SIG-M5 treated with dmso at 0.1 percent for 504 hours (cell line): ENCODE results near the gene PRSS16.
"Not testable (repeated sequence)": the region's sequence is repeated elsewhere in the genome, so short reads cannot be mapped to it uniquely, and the experiment has no call there.

Experiments used
- DNase-seq: peaks from one replicate; lab custom pipeline; 2025; ENCODE audit not compliant: unreplicated experiment; lab: John Stamatoyannopoulos, UW

The PRSS16 gene, protein sequence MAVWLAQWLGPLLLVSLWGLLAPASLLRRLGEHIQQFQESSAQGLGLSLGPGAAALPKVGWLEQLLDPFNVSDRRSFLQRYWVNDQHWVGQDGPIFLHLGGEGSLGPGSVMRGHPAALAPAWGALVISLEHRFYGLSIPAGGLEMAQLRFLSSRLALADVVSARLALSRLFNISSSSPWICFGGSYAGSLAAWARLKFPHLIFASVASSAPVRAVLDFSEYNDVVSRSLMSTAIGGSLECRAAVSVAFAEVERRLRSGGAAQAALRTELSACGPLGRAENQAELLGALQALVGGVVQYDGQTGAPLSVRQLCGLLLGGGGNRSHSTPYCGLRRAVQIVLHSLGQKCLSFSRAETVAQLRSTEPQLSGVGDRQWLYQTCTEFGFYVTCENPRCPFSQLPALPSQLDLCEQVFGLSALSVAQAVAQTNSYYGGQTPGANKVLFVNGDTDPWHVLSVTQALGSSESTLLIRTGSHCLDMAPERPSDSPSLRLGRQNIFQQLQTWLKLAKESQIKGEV

DNA sequence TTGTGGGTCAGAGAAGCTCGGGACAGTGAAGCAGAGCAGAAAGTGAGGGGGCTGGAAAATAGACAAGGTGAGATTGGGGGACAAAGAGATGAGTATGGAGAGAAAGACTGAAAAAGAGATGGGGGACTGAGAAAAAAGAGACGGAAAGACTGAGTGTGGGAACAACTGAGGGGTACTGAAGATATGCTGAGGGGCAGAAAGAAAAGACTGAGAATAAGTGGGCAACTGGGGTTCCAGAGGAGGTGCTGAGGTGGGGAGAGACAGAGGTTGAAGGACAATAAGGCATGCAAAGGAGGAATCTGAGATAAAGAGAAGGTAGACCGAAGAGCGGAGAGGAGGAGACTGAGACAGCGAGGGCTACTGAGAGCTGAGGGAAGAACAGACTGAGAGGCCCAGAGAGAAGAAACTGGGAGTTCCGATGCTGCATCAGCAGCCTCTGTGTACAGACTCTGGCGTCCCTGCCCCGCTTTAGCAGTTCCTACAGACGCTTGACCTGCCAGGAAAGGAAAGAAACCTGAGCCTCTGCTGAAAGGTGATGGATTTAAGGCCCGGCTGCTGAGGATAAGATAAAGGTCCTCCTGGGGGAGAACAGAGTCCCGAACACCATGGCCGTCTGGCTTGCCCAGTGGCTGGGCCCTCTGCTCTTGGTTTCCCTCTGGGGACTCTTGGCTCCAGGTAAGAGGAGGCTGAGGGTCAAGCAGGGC lies at the start of gene PRSS16:
PRSS16 (plus strand) TSS at position 569 of the 704 bp plus-strand sequence; CDS start at position 606, 37 bp downstream.
- DNase-seq = no peak

DNA sequence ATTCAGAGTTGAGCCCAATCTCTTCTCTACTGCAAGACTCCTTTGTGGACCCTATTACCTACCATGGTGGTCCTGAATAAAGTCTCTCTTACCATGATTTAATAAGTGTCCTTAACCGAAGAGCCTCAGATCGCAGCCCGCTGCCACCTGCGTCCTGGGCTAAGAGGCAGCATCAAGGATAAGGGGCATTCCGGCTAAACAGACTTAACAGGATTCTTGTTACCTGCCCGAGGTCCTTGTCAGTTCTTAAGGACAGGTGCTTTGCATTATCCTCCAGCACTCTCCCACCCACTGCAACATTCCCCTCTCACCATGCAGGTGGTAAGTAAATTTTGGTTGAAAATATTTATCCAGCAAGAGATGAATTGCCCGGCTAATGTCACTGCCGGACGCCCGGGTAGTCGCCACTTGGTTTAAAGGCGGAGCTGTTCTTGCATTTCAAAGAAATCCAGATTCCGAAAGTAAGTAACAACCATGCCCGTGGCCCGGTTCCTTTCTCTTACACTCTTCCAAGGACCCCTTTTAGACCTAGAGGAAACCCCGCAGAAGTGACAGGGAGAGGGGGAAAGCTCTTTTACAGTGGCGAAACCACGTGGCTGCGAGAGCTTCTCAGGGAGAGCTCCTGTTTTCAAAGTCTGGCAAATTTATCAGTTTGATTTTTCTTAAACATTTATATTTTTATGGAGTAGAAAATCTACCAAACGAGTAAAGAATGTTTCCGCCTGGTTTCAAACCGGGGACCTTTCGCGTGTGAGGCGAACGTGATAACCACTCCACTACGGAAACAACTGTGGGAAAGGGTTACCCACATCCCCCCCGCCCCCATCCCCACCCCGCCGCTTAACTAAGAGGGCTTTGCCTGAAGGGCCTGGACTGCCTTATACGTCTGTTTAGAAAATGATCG lies 41.9 kb upstream of the PRSS16 start:
- no peak for DNase-seq

DNA sequence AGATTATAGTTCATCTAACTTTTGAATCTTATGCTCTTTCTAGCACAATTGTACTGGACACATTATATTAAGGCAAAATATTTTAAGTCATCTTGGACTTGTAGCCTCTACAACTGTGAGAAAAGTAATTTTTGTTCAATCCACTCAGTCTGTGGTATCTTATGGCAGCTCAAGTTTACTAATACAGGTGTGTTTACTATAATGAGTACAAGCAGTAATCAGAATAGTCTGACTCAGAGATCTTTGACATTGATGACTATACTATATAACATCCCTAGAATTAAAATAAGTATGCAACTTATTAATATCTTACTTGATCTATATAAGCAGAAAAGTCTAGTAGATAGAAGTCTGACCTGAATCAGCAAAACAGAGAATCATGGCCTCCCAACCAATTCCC lies 40.7 kb upstream of the PRSS16 start:
- no peak for DNase-seq

DNA sequence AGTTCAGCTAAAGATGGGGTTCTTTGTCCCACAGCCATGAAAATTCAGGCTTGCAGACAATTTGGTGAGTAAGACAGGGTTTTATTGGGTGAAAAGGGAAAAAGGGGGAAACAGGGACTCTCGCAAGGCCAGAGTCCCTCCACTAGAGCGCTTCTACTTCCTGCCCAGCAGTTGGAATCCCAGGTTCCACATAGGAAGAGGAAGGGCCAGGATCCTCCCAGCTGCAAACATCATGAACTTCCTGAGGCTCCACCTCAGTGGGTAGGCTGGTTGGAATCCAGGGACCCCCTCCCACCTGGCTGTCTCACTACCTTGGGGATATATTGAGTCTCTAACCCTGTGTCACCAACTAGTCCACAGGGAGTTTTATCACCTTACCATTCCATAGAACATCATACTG lies 39.5 kb upstream of the PRSS16 start:
- no peak for DNase-seq

DNA sequence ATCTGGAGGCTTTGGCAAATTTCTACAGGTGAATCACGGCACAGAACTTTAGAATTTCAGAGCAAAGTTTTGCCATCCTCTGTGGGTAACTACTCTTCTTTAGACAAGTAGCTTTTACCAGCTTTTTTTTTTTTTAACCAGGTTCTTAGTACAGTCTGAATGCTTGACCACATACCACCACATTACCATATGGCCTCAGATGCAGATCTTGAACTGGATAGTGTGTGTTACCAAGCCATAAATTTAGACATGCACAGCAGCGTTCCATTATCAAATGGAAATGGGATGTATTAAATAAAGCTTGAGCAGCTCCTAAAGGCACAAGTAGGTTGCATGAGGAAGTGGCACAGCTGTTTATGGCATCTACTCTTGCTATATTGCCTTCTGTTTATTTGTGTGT lies 38.3 kb upstream of the PRSS16 start:
- DNase-seq = no peak

DNA sequence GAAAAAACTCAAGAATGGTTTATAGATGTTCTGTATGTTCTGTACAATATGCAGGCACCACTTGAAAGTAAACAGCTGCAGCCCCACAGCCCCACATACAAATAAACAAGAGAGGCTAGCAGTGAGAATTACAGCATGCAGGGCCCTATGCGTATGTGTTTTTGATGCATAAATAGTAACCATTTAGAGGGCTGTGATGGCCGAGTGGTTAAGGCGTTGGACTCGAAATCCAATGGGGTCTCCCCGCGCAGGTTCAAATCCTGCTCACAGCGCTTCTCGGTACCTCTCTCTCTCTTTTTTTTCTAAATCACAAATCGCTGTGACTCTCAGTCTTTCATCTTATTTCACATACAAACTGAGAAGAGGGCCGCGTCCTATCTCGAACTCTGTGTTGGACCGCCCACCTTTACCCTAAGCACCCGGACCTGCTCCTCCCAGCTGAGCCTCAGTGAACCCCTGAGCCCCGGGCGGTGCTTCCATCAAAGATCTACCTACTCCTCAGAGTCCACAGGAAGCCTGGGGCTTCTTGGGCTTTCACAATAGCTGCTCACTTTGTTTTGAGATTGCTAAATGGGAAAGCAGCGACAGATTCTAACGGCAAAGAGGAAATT lies 37.7 kb upstream of the PRSS16 start:
- DNase-seq = no peak

DNA sequence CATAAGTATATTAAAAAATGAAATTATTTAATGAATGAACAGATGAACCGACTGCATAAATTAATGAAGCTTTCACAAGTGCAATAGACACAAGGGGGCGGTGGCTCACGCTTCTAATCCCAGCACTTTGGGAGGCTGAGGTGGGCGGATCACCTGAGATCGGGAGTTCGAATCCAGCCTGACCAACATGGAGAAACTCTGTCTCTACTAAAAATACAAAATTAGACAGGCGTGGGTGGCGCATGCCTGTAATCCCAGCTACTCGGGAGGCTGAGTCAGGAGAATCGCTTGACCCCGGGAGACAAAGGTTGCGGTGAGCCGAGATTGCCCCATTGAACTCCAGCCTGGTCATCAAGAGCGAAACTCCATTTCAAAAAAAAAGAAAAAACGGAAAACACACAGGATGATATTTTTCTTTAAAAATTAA lies 34.4 kb upstream of the PRSS16 start:
- DNase-seq = not testable (repeated sequence)

DNA sequence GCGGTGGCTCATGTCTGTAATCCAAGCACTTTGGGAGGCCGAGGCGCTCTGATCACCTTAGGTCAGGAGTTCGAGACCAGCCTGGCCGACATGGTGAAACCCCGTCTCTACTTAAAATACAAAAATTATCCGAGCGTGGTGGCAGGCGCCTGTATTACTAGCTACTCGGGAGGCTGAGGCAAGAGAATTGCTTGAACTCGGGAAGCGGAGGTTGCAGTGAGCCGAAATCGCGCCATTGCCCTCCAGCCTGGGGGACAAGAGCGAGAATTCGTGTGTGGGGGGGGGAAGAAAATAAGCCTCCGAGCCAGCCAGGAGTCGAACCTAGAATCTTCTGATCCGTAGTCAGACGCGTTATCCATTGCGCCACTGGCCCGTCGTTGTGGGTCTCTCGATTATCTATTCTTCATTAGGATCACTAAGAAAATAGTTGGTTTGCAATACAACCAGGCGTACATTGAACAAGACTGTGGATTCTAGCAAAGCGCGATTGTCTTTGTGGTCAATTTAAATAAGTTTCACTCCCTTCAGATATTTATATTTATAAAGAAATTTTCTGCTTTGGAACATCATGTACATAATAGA lies 33.9 kb upstream of the PRSS16 start:
- DNase-seq = no peak

DNA sequence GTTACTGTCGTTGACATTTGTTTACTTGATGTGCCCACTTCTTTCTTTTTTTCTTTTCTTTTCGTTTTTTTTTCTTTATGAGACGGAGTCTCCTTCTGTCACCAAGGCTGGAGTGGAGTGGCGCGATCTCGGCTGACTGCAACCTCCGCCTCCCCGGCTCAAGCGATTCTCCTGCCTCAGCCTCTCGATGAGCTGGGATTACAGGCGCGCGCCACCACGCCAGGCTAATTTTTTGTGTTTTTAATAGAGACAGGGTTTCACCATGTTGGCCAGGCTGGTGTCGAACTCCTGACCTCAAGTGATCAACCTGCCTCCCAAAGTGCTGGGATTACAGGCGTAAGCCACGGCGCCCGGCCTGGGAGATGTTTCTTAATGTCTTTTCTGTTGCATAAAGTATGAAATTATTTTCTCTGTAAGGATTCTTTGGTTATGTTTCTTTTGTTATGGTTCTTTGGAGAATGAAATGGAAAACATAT lies 33.3 kb upstream of the PRSS16 start:
- no peak for DNase-seq

DNA sequence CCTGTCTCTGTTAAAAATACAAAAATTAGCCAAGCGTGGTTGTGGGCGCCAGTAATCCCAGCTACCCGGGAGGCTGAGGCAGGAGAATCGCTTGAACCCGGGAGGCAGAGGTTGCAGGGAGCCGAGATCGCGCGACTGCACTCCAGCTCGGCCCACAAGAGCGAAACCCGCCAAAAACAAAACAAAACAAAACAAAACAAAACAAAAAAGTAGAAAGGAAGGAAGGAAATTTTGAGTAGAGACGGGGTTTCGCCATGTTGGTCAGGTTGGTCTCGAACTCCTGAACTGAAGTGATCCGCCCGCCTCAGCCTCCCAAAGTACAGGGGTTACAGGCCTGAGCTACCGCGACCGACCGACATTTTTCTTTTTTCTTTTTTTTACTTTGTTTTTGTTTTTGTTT lies 30.6 kb upstream of the PRSS16 start:
- DNase-seq = no peak

DNA sequence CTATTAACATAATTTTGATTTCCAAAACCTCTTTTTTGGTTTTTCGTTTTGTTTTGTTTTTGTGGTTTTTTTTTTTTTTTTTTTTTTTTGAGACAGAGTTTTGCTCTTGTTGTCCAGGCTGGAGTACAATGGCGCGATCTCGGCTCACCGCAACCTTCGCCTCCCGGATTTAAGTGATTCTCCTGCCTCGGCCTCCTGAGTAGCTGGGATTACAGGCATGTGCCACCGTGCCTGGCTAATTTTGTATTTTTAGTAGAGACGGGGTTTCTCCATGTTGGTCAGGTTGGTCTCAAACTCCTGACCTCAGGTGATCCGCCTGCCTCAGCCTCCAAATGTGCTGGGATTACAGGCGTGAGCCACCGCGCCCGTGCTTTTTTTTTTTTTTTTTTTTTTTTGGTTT lies 24.5 kb upstream of the PRSS16 start:
- not testable (repeated sequence) for DNase-seq

DNA sequence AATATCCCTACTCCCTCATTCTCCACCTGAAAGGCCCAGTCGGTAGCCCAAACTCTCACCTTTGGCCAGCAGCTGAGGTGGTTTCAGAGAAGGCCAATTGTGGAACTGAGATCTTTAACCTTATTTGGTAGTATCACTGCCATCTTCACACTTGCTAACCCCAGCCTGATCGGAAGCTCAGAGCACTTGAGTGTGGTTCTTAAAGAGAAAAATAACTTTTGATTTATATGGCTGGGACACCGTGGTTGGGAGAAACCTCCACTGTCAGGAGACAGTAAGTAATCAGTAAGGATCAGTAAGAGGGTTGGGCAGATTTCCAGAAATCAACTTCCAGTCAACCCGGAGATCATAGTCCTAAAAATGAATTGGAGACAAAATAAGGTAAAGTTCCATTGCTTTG lies 22.8 kb upstream of the PRSS16 start:
- no peak for DNase-seq

DNA sequence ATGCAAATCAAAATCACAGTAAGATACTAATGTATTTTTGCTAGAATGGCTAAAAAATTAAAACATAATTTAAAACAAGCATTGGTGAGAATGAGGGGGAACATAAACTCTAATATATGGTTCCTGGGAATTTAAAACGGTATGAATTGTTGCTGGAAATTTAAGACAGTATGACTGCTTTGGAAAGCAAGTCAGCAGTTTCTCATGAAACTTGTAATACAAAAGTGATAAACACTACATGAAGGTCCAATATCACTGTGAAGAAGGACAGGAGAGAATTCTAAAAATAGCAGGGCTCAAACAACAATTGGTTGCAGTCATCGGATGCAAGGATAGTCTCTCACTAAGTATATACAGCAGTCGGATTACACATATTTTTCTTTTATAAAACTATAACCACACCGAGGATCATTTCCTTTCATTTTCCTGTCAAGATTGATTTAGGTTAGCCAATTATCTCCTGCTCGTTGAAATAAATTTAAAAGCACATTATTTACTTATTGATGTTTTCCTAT lies 18.5 kb upstream of the PRSS16 start:
- DNase-seq = no peak

DNA sequence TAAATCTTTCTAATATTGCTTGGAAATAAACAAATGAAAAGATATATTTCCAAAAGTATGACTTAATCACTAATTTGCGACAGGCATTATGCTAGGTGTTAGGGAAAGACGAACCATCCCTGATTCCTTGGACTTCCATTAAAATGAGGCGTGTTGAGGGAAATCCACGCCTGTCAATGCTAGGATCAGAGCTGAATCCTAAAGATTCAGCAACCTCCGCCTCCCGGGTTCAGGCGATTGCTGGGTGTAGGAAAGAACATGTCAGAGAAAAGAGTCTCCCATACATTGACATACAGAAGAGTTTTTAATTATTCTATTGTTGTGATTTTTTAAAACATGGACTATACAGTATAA lies 16.8 kb upstream of the PRSS16 start:
- no peak for DNase-seq

DNA sequence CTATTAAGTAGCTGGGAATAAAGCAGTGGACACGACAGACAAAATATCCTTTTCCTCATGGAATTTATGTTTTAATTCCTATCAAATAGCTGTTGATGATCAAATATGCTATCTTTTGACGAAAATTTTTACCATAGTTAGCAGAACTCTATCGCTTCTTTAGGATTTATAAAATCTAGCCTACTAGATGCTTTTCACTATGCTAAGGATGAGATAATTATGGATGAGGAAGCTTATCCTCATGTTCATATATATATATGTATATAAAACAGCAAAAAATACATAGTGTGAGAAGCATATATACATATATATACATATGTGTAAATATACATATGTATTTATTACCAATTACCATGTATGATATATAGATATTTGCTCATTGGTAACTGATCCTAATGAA lies 12.9 kb upstream of the PRSS16 start:
- no peak for DNase-seq

DNA sequence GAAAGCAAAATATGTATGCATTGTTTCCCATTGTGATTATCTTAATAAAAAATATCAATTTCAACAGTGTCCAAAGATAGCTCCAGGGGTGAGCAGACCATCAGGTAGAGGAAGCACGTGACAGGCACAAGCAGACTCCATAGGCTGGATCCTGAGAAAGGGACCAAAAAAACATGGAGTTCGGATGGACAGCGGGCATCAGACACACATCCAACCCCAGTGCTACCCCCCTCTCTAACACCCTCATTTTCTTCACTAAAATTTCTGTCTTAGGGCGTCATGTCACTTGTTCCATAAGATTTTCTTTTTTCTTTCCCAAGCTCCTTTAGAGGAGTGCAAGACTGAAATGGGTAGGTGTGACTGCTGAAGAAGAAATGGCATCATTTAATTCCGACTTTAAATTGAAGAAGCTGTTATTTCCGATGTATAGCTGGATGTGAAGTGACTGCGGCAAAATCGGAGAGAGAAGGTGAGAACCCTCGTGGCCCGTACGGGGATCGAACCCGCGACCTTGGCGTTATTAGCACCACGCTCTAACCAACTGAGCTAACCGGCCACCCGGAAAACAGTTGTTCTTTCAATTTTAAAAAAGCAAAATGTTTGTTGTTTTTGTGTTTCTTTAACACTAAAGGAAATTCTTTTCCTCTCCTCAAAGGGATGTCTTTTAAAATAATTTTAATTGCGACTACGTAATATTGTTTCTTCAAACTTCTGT lies 10.3 kb upstream of the PRSS16 start:
- DNase-seq = no peak

DNA sequence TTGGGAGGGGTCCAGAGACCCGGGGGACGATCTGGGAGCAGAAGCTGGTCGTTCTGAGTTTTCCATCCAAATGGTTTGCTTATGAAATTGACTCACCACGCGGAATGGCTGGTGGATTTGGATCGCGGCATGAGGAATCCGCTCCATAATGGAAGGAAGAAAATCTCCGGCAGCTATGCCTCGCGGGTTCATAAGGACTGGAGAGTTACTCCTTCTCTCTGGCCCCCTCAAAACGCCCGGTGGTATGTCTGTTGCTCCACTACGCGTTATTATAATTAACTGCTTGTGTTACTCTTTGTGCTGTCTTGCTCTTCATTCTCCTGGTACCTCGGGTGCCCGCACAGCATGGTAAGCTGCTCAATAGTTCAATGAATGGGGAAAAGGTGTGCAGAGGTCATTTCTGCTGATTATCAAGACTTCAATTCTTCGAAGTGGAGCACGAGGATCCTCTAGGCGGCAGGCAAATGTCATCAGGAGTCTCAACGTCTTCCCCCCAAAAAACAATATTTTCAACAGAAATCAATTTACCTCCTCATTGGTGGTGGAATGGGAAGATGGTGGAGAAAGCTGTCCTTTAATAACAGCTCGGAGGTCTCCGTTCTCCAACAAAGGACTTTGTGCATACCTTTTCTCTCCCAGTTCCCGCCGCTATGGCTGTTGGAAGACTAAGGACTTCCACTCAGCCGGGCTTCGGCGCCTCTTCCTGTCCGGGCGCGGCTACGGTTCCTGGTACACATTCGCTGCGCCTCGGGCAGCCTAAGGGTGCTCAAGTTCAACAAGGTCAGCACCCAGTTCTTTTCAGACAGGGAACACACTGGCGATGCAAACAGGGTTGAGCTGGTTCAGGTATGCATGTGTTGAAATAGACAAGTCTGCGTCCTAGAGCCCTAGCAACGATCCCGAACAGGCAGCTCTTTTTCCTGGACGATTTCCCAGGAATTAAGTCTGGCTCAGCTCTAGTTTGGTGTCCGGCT lies 9.2 kb upstream of the PRSS16 start:
- no peak for DNase-seq

DNA sequence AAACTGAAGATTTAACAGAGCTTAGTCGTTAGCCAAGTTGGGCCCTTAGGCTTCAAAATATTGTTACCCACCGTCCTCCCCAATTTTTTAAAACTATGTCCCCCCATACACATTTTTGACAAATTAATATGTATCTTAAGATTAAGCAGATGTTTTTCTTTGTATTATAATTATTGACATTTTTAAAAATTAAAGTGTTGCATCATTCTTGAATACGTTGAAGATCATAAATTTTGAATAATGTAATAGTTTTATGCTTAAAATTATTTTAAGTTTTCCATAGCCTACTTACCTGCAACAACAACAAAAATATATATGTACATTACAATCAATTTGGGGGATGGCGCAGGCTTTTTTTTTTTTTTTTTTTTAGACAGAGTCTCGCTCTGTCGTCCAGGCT lies 8.2 kb upstream of the PRSS16 start:
- no peak for DNase-seq
